B cell (primary cell): ENCODE data around the gene VAV2. TPM values are rescaled to one million over a fixed set of nuclear protein-coding genes. Genes with fewer than 3 reads are reported as not detected.

Experiments used
- ATAC-seq: fragments of 200-7000 bp; cut with Tn5 transposase; one replicate; pipeline ENCODE4 v1.10.0; 2021; ENCODE audit warnings: low read depth, mild to moderate bottlenecking, moderate number of reproducible peaks, moderate library complexity
- CTCF ChIA-PET: fragments of 350-600 bp; sonication (Branson Sonifier 250); formaldehyde crosslinking; loops from one replicate; lab custom pipeline; 2021; ENCODE audit warnings: antibody characterized with exemption, inconsistent platforms; lab: Charles Lee
- POLR2A ChIA-PET: fragments of 350-600 bp; sonication (Branson Sonifier 250); formaldehyde crosslinking; loops from one replicate; lab custom pipeline; 2021; ENCODE audit warnings: antibody characterized with exemption; lab: Charles Lee
- DNase-seq: peaks from one replicate; pipeline ENCODE4 v3.0.0; 2013
- H2AFZ ChIP-seq: 2 replicates; pipeline ENCODE4 v1.6.1; 2012; ENCODE audit warnings: mild to moderate bottlenecking, low read depth, low read length; ENCODE audit not compliant: insufficient read depth, poor library complexity, severe bottlenecking
- H3K27ac ChIP-seq, 2 donors: 1 replicate in 1 of 2; 2 replicates in 1 of 2; pipeline ENCODE4 v1.5.1; 2012 to 2013; ENCODE audit warnings: low read length in 2 of 2, mild to moderate bottlenecking in 2 of 2, moderate library complexity in 1 of 2
- H3K27me3 ChIP-seq, 4 experiments: fragments of 200-600 bp in 1 of 4; sonication (generic) in 1 of 4; replicated peaks in 1 of 4; 1 replicate in 2 of 4; 2 replicates in 2 of 4; pipeline versions ENCODE4 v1.6.1 to v1.7.0; 2013 to 2016; ENCODE audit warnings: low read length in 3 of 4, mild to moderate bottlenecking in 2 of 4, mixed read lengths in 1 of 4, moderate library complexity in 1 of 4; ENCODE audit not compliant: insufficient read depth in 4 of 4, control insufficient read depth in 3 of 4; ENCODE audit errors: control extremely low read depth in 1 of 4
- H3K36me3 ChIP-seq, 2 experiments: replicated peaks in 1 of 2; 1 replicate in 1 of 2; 2 replicates in 1 of 2; pipeline versions ENCODE4 v1.6.1 to v1.7.1; 2013; ENCODE audit warnings: low read length in 1 of 2; ENCODE audit not compliant: insufficient read depth in 2 of 2, control insufficient read depth in 1 of 2; ENCODE audit errors: control extremely low read depth in 1 of 2, extremely low read depth in 1 of 2
- H3K4me1 ChIP-seq, 2 donors: fragments of 200-600 bp in 1 of 2; sonication (generic) in 1 of 2; 1 replicate in 1 of 2; 2 replicates in 1 of 2; pipeline versions ENCODE4 v1.5.1 to v1.6.1; 2013 to 2017; ENCODE audit warnings: low read length in 2 of 2; ENCODE audit not compliant: control insufficient read depth in 2 of 2, insufficient read depth in 2 of 2
- H3K4me2 ChIP-seq: replicated peaks from 2 replicates; pipeline ENCODE3; 2012; ENCODE audit warnings: mild to moderate bottlenecking, low read depth, low read length; ENCODE audit not compliant: poor library complexity, severe bottlenecking
- H3K4me3 ChIP-seq, 5 experiments: fragments of 200-600 bp in 1 of 5; sonication (generic) in 1 of 5; 1 replicate in 3 of 5; 2 replicates in 2 of 5; pipeline versions ENCODE4 v1.5.1 to v1.7.0; 2011 to 2016; ENCODE audit warnings: low read length in 4 of 5, mild to moderate bottlenecking in 4 of 5, low read depth in 2 of 5, control low read depth in 1 of 5, moderate library complexity in 1 of 5; ENCODE audit not compliant: insufficient read depth in 1 of 5; ENCODE audit errors: control extremely low read depth in 1 of 5, extremely low read depth in 1 of 5
- H3K79me2 ChIP-seq: fragments of 200-600 bp; sonication (generic); one replicate; pipeline ENCODE4 v1.6.0; 2016; ENCODE audit warnings: low read length; ENCODE audit not compliant: control insufficient read depth, insufficient read depth
- H3K9ac ChIP-seq: fragments of 200-600 bp; sonication (generic); 2 replicates; pipeline ENCODE4 v1.6.1; 2017; ENCODE audit warnings: mild to moderate bottlenecking, low read length, moderate library complexity
- H3K9me3 ChIP-seq, 3 donors: one replicate each; pipeline versions ENCODE4 v1.6.1 to v1.7.1; 2013; ENCODE audit warnings: low read length in 2 of 3; ENCODE audit not compliant: control insufficient read depth in 2 of 3, insufficient read depth in 1 of 3; ENCODE audit errors: control extremely low read depth in 1 of 3
- H4K20me1 ChIP-seq: 2 replicates; pipeline ENCODE4 v1.6.0; 2012; ENCODE audit warnings: mild to moderate bottlenecking, low read length; ENCODE audit not compliant: insufficient read depth, control insufficient read depth, poor library complexity, severe bottlenecking
- H3K27ac Mint-ChIP-seq: one replicate; pipeline ENCODE4 v1.8.0; 2021; ENCODE audit warnings: mixed read lengths
- H3K27me3 Mint-ChIP-seq: one replicate; pipeline ENCODE4 v1.8.0; 2021; ENCODE audit warnings: mixed read lengths
- H3K4me1 Mint-ChIP-seq: one replicate; pipeline ENCODE4 v1.8.0; 2021; ENCODE audit warnings: mixed read lengths
- H3K4me3 Mint-ChIP-seq: one replicate; pipeline ENCODE4 v1.8.0; 2021; ENCODE audit warnings: mixed read lengths
- H3K9me3 Mint-ChIP-seq: one replicate; pipeline ENCODE4 v1.8.0; 2022; ENCODE audit warnings: mixed read lengths; ENCODE audit not compliant: insufficient read depth
- CTCF ChIP-seq: fragments of 200-600 bp; IDR thresholded peaks from one replicate; pipeline ENCODE4 v1.8.0; 2022; ENCODE audit warnings: antibody characterized with exemption, mild to moderate bottlenecking
- EZH2 ChIP-seq: IDR thresholded peaks from 2 replicates; pipeline ENCODE4 v1.6.1; 2012; ENCODE audit warnings: borderline replicate concordance, low read depth, mild to moderate bottlenecking, moderate library complexity, low read length; ENCODE audit not compliant: insufficient read depth, poor library complexity, severe bottlenecking
- WGBS: methylation state at CpG from one replicate; pipeline ENCODE4 v1.1.5; 2013; ENCODE audit warnings: missing lambda C conversion rate; ENCODE audit not compliant: insufficient coverage; 5-methylcytosine and 5-hydroxymethylcytosine counted together
- intact Hi-C: fragments of 100-400 bp; cut with micrococcal nuclease; formaldehyde crosslinking; loops from one replicate; pipeline ENCODE4 v1.10.0; 2022
- polyA plus RNA-seq: library from polyadenylated mRNA; depleted of rRNA; stranded (reverse); fragments of >200 nt; gene quantifications from 2 replicates; pipeline ENCODE4 v1.2.3, GENCODE V29; 2012
- total RNA-seq, 2 donors: library from RNA; stranded (reverse); fragments of 120-200 nt in 1 of 2; gene quantifications; 1 replicate in 1 of 2; 2 replicates in 1 of 2; pipeline versions ENCODE4 v1.2.3 to v1.2.4, GENCODE V29; 2013 to 2022

The VAV2 gene
- total and polyA plus RNA-seq, 2 donors (not counting 1 experiment from before 2014, with no cell fraction given) = 34.4 to 128 TPM

GRCh38 chr9:133968966-133969617 is 23.0 kb downstream of the VAV2 start:
- Mint-ChIP-seq H3K9me3 (peaks cover 2% of the 10 kb centered on the region), H3K27me3 (no peaks in the 10 kb centered on the region), H3K4me3 (peak overlapping the region; percentile 71), H3K27ac (peak overlapping the region; percentile 61), H3K4me1 (peaks cover 85% of the 10 kb centered on the region)
- no peak overlapping the region for H2AFZ ChIP-seq
- no peaks in the 10 kb centered on the region for H3K36me3 ChIP-seq
- H3K27ac ChIP-seq = peak overlapping the region; percentile 41 to 57
- DNase-seq = no peak
- no peak overlapping the region for H3K9ac ChIP-seq
- CTCF ChIA-PET = interaction anchor here (0.6 to 1.7 kb wide), 6 partner anchors 12 to 130 kb away, joined by 3 to 5 read pairs (median 3); no protein-coding TSS in a partner anchor
- H3K79me2 ChIP-seq = peaks cover 99% of the 10 kb centered on the region
- WGBS = 94% methylated on average over 22 of the region's 22 CpGs
- peak overlapping the region; percentile 66 for H3K4me2 ChIP-seq
- no peak for TF ChIP-seq CTCF
- no peak for TF ChIP-seq EZH2
- intact Hi-C loops = loop anchor here (2.0 kb wide), 1 partner anchor 14 kb away; no protein-coding TSS in a partner anchor
- H3K27me3 ChIP-seq = no peaks in the 10 kb centered on the region
- ATAC-seq = no peak
- H3K4me1 ChIP-seq = peaks cover 64 to 69% of the 10 kb centered on the region in 2 donors
- H3K9me3 ChIP-seq = peaks cover 0 to 12% (median 10%) of the 10 kb centered on the region in 3 donors
- no peak overlapping the region for H3K4me3 ChIP-seq
- POLR2A ChIA-PET = interaction anchor here (0.6 to 2.0 kb wide), 4 partner anchors 8 to 56 kb away, joined by 3 to 11 read pairs (median 4); no protein-coding TSS in a partner anchor
- H4K20me1 ChIP-seq = peaks cover 94% of the 10 kb centered on the region

- intact Hi-C loops = loop anchor here (2.0 kb wide), 1 partner anchor 14 kb away; no protein-coding TSS in a partner anchor
- H3K27ac ChIP-seq = peak overlapping the region; percentile 41 to 49
- H3K27me3 ChIP-seq = no peaks in the 10 kb centered on the region
- H4K20me1 ChIP-seq = peaks cover 91% of the 10 kb centered on the region
- Mint-ChIP-seq H3K4me3 (peak overlapping the region; percentile 71), H3K9me3 (peaks cover 2% of the 10 kb centered on the region), H3K4me1 (peaks cover 84% of the 10 kb centered on the region), H3K27me3 (no peaks in the 10 kb centered on the region), H3K27ac (peak overlapping the region; percentile 61)
- H3K4me3 ChIP-seq = peak overlapping the region in 3 of 5 experiments; percentile 0 to 22 (median 16)
- peaks cover 58 to 62% of the 10 kb centered on the region in 2 donors for H3K4me1 ChIP-seq
- ChIA-PET CTCF (interaction anchor here (0.6 to 1.7 kb wide), 6 partner anchors 11 to 186 kb away, joined by 3 to 5 read pairs (median 3); no protein-coding TSS in a partner anchor), POLR2A (interaction anchor here (0.7 to 2.0 kb wide), 4 partner anchors 9 to 22 kb away, joined by 3 to 11 read pairs (median 4); no protein-coding TSS in a partner anchor)
- H3K36me3 ChIP-seq = no peaks in the 10 kb centered on the region
- no peak overlapping the region for H2AFZ ChIP-seq
- peak overlapping the region; percentile 66 for H3K4me2 ChIP-seq
- ATAC-seq (peak; percentile 82), DNase-seq (peak; percentile 54)
- H3K79me2 ChIP-seq = peaks cover 99% of the 10 kb centered on the region
- WGBS = 22% methylated on average over 12 of the region's 12 CpGs
- no peak overlapping the region for H3K9ac ChIP-seq
- peaks cover 0 to 12% (median 10%) of the 10 kb centered on the region in 3 donors for H3K9me3 ChIP-seq
- TF ChIP-seq EZH2 = no peak
- no peak for TF ChIP-seq CTCF
Observed at GRCh38 chr9:133968428-133968827, 23.7 kb downstream of the VAV2 start.
